PC-9 (cell line): ENCODE measurements around the gene DNAH9. TPM values are rescaled to one million over a fixed set of nuclear protein-coding genes. Genes with fewer than 3 reads are reported as not detected.

ENCODE experiments used
- BruUV-seq: library from RNA; stranded (reverse); fragments of 400-500 nt; replicated peaks from 2 replicates; lab custom pipeline; 2021; lab: Mats Ljungman, UMichigan
- CTCF ChIA-PET: fragments of 300-600 bp; sonication (Branson Sonifier 250); formaldehyde crosslinking; loops from one replicate; lab custom pipeline; 2022; ENCODE audit warnings: antibody characterized with exemption; lab: Charles Lee
- POLR2A ChIA-PET: fragments of 300-600 bp; sonication (Branson Sonifier 250); formaldehyde crosslinking; loops from one replicate; lab custom pipeline; 2022; ENCODE audit warnings: antibody characterized with exemption; ENCODE audit not compliant: unreplicated experiment; lab: Charles Lee
- DNase-seq, 2 experiments: peaks; one replicate each; pipeline versions ENCODE4 v3.0.0 to v3.0.0-alpha.2; 2015 to 2022; ENCODE audit warnings: mixed read lengths in 1 of 2
- H2AFZ ChIP-seq: fragments of 200-600 bp; sonication (generic); 2 replicates; pipeline ENCODE4 v1.8.1; 2017; ENCODE audit warnings: antibody characterized with exemption
- H3F3A ChIP-seq: fragments of 200-600 bp; sonication (generic); 2 replicates; pipeline ENCODE4 v1.8.1; 2017; ENCODE audit warnings: antibody characterized with exemption, mild to moderate bottlenecking, low read depth; ENCODE audit not compliant: insufficient read depth
- H3K27ac ChIP-seq: fragments of 200-600 bp; sonication (generic); 2 replicates; pipeline ENCODE4 v1.6.1; 2016; ENCODE audit warnings: mixed run types
- H3K27me3 ChIP-seq: fragments of 200-600 bp; sonication (generic); 2 replicates; pipeline ENCODE4 v1.6.1; 2016; ENCODE audit warnings: low read depth, mixed run types; ENCODE audit not compliant: insufficient read depth
- H3K36me3 ChIP-seq: fragments of 200-600 bp; sonication (generic); 2 replicates; pipeline ENCODE4 v1.6.1; 2016; ENCODE audit warnings: low read depth, mixed run types
- H3K4me1 ChIP-seq: fragments of 200-600 bp; sonication (generic); replicated peaks from 2 replicates; pipeline ENCODE4 v1.6.1; 2016; ENCODE audit warnings: mixed run types; ENCODE audit not compliant: insufficient read depth
- H3K4me2 ChIP-seq: fragments of 200-600 bp; sonication (generic); 2 replicates; pipeline ENCODE4 v1.6.1; 2017; ENCODE audit warnings: mixed run types
- H3K4me3 ChIP-seq: fragments of 200-600 bp; sonication (generic); 2 replicates; pipeline ENCODE4 v1.6.1; 2016; ENCODE audit warnings: mixed run types
- H3K79me2 ChIP-seq: fragments of 200-600 bp; sonication (generic); 2 replicates; pipeline ENCODE4 v1.6.1; 2017; ENCODE audit warnings: low read depth, mixed run types
- H3K9me2 ChIP-seq: fragments of 200-600 bp; sonication (generic); 2 replicates; pipeline ENCODE4 v1.8.1; 2017; ENCODE audit warnings: mild to moderate bottlenecking; ENCODE audit not compliant: insufficient read depth
- H3K9me3 ChIP-seq: fragments of 200-600 bp; sonication (generic); 2 replicates; pipeline ENCODE4 v1.8.1; 2016; ENCODE audit warnings: low read depth; ENCODE audit not compliant: insufficient read depth
- H4K20me1 ChIP-seq: fragments of 200-600 bp; sonication (generic); 2 replicates; pipeline ENCODE4 v1.8.1; 2017; ENCODE audit not compliant: insufficient read depth
- EZH2 ChIP-seq: fragments of 200-600 bp; sonication (generic); IDR thresholded peaks from 2 replicates; pipeline ENCODE4 v1.8.0; 2017; ENCODE audit warnings: antibody characterized with exemption, low read depth
- intact Hi-C: fragments of 100-400 bp; cut with micrococcal nuclease; formaldehyde crosslinking; loops from one replicate; pipeline ENCODE4 v1.10.0; 2022; ENCODE audit not compliant: unreplicated experiment
- total RNA-seq: library from RNA; stranded (reverse); gene quantifications from 2 replicates; pipeline ENCODE4 v1.2.3, GENCODE V29; 2021
- TF ChIP-seq, protein P1 (sequence below): fragments of 200-600 bp; sonication (generic); conservative IDR thresholded peaks from 2 replicates; pipeline ENCODE4 v1.6.1; 2017; ENCODE audit warnings: mixed run types, antibody characterized with exemption, mild to moderate bottlenecking, moderate library complexity

The DNAH9 gene
- total RNA-seq, 1 experiment from 2014 or later: not detected

DNA sequence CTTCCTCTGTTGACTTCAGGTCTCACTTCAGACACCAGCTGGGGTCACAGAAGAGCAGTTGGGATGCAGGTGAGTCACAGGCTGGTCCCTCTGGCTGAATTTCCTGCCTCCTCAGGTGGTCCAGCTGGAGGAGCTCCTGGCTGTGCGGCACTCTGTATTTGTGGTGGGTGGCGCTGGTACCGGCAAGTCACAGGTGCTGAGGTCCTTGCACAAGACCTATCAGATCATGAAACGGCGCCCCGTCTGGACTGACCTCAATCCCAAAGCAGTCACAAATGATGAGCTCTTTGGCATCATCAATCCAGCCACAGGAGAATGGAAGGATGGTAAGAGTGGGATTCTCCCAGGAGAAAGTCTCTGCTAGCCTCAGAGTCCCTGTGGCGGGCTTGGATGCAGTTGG is 149.2 kb downstream of the DNAH9 start:
- Histone ChIP-seq H2AFZ (no peak overlapping the region), H3K36me3 (no peaks in the 10 kb centered on the region), H3K4me1 (no peaks in the 10 kb centered on the region), H4K20me1 (no peaks in the 10 kb centered on the region), H3K27ac (no peak overlapping the region), H3K9me3 (no peaks in the 10 kb centered on the region), H3K9me2 (no peaks in the 10 kb centered on the region), H3K4me3 (no peak overlapping the region), H3F3A (no peaks in the 10 kb centered on the region), H3K79me2 (no peaks in the 10 kb centered on the region), H3K27me3 (no peaks in the 10 kb centered on the region), H3K4me2 (no peak overlapping the region)
- no TSS peak for BruUV-seq
- ChIA-PET CTCF (no interaction called here), POLR2A (no interaction called here)
- TF ChIP-seq, protein P1, sequence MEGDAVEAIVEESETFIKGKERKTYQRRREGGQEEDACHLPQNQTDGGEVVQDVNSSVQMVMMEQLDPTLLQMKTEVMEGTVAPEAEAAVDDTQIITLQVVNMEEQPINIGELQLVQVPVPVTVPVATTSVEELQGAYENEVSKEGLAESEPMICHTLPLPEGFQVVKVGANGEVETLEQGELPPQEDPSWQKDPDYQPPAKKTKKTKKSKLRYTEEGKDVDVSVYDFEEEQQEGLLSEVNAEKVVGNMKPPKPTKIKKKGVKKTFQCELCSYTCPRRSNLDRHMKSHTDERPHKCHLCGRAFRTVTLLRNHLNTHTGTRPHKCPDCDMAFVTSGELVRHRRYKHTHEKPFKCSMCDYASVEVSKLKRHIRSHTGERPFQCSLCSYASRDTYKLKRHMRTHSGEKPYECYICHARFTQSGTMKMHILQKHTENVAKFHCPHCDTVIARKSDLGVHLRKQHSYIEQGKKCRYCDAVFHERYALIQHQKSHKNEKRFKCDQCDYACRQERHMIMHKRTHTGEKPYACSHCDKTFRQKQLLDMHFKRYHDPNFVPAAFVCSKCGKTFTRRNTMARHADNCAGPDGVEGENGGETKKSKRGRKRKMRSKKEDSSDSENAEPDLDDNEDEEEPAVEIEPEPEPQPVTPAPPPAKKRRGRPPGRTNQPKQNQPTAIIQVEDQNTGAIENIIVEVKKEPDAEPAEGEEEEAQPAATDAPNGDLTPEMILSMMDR: no peak
- TF ChIP-seq EZH2: no peak
- intact Hi-C loops: no loop called here
- DNase-seq: no peak

DNA sequence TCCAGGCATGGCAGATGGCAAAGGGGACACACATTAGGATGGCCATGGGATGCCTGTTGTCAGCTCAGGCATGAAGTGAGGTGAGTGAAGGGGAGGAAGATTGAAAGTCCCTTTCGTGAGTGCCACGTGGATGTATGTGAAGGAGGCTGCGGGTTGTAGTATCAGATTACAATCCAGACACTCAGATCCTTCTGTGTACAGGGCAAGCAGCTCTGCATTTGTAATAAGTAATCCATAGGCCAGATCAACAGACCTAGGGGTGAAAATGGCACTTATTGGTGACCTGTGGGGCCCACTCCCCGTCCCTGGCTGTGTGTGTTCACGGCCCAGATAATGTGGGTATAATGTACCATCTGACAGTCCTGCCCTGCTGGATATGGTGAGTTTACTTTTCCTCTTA is 159.5 kb downstream of the DNAH9 start:
- H3K27ac ChIP-seq: no peak overlapping the region
- 0 out of 2 replicates have a peak, but pooled peaks cover 2% of the 10 kb centered on the region for H3K27me3 ChIP-seq
- H3K4me3 ChIP-seq: no peak overlapping the region
- H3K79me2 ChIP-seq: no peaks in the 10 kb centered on the region
- TF ChIP-seq, protein P1: no peak
- intact Hi-C loops: no loop called here
- H3F3A ChIP-seq: no peaks in the 10 kb centered on the region
- ChIA-PET CTCF (no interaction called here), POLR2A (no interaction called here)
- no peak overlapping the region for H3K4me2 ChIP-seq
- no peaks in the 10 kb centered on the region for H3K36me3 ChIP-seq
- BruUV-seq: no TSS peak
- no peaks in the 10 kb centered on the region for H4K20me1 ChIP-seq
- DNase-seq: no peak
- H3K9me2 ChIP-seq: no peaks in the 10 kb centered on the region
- no peak overlapping the region for H2AFZ ChIP-seq
- no peaks in the 10 kb centered on the region for H3K9me3 ChIP-seq
- no peaks in the 10 kb centered on the region for H3K4me1 ChIP-seq

- Histone ChIP-seq H3K4me2 (no peak overlapping the region), H3K27me3 (peaks cover 23% of the 10 kb centered on the region; the same call in 1 of the 2 replicates), H3K79me2 (no peaks in the 10 kb centered on the region), H3K9me3 (no peaks in the 10 kb centered on the region), H3K4me3 (no peak overlapping the region), H4K20me1 (no peaks in the 10 kb centered on the region), H3K4me1 (no peaks in the 10 kb centered on the region), H3K27ac (no peak overlapping the region), H2AFZ (no peak overlapping the region), H3K9me2 (no peaks in the 10 kb centered on the region), H3F3A (no peaks in the 10 kb centered on the region), H3K36me3 (no peaks in the 10 kb centered on the region)
- intact Hi-C loops: no loop called here
- CTCF ChIA-PET: no interaction called here
- TF ChIP-seq, protein P1: no peak
- TF ChIP-seq EZH2: no peak
- no peak for DNase-seq
- BruUV-seq: no TSS peak
- POLR2A ChIA-PET: no interaction called here
Observed at GRCh38 chr17:11768106-11768505, 169.8 kb downstream of the DNAH9 start.
